ENCODE measurements around the gene LSAMP.

LSAMP gene

DNA sequence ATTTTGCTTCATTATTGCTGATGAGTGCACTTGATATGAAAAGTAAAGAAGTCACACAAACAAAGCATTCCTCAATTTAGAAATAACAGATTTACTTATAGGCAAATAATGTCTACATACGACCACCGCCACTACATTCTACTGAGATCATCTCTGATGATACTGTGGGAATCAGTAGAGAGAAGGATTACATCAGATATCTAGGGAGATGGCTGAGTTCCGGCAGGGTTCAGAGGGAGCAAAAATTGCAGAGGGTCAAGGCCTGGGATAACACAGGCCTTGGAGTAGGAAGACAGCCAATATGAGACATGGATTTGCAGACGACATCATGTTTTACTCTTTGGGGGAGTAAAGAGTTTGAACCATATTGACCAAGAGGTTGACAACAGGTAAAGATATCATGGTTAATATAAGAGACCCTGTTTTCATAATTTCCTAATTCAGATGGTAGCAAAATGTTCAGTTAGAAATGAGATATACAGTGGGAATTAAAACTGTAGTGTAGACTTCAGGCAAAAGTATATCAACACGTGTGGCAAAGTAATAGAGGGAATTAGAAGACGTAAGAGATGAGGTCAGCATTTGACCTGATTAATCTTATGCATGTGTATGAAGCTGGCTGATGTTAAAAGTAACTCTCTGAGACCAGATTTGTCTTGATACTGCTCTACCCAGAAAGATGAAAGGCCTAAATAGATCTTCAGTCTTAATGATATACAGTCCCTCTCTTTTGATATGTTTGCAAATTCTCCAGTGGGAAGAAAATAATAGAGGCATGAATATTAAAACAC, 15.6 kb downstream of the LSAMP start:
- no peak for DNase-seq

DNA sequence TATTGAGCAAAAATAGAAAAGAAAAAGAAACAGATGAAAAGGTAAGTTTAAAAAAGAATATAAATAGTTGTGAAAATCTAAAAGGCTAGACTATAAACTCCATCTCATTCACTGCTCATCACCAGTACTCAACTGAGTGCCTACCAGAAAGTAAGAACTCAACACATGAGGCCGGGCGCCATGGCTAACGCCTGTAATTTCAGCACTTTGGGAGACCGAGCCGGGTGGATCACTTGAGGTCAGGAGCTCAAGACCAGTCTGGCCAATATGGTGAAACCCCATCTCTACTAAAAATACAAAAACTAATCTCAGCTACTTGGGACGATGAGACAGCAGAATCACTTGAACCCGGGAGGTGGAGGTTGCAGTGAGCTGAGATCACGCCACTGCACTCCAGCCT, 19.3 kb downstream of the LSAMP start:
- no peak for DNase-seq

DNA sequence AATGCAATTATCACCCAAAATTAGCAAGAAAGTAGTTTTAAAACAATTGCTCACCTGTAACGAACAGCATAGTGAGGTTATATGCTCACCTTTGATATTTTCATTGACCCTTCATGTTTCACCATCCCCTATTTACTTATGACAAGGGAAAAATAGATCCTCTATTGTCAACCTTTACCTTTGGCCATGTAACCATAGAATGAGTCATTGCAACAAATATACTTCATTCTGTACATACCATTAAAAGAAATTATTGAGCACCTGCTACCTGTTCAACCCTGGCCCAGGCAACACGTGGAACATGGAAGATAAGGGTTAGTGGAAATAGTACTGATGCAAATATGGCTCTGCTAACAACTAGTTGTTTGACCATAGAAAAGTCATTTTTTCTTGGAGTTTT, 20.2 kb downstream of the LSAMP start:
- DNase-seq = no peak

DNA sequence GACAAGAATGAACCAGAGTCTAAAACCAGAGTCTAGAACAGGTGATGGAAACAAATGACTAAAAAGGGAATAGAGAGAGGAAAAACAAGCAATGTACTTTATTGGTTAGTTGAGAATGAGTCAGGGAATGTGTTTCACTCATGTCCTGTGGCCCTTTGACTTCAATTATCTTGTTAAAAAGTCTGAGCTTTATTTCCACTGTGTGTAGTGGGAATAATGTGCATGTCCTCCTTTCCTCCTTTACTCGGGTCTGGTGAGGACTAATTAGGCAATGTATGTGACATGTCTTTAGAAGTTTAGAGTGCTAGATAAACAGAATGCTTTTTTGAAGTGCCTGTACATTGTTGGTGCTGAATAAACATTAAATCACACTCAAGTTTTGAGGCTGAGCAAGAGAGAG, 21.3 kb downstream of the LSAMP start:
- no peak for DNase-seq

DNA sequence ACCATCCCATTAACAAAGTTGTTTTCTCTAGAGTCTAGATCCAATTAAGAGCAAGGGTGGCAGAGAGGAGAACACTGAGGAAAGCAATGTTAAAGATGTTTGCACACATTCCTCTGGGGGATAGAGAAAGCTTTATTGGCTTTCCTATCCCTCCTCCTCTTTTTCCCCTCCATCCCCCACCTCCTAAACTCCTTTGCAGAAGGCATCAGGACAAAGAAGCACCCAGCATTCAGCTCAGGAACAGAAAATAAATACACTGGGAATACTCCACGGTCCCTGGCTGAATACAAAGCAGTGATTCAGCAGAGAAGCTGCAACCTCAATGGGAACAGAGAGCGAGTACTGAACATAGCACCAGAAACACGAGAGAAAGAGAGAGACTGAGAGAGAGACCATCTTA, 21.9 kb downstream of the LSAMP start:
- DNase-seq = no peak

DNA sequence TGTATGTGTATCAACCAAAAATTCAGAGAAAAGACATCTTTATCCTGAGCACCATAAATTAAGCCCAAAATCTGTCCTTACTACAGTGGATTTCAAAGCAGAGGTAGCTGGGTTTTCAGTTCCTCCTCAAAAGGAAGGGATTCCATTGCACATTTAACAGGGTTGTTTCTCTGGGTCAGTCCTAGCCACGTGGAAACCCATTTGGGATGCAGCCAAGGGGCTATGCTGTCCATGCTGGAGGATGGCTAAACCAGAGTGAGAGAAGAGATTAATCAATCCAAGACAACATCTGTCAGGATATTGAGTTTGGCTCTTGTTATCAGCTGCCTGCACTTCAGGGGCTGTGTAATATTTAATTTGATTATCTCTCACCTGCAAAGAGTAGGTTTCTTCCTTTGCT, 28.1 kb downstream of the LSAMP start:
- DNase-seq = no peak

DNA sequence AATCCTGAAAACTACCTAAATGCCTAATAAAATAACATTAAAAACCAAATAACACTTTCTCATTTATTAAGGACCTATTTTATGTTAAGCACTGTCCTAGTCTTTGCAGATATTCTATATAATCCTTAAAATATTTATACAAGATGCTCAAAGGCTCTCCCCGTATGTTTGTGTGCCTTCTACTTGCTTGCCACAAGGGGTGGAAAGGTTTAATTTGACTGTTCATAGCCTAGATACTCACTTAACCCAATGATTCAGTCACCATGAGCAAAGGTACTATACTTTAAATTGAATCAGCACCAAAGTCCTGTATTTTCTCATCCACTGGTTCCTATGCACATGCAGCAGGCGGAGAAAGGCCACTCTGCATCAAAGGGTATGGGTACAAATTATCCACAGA, 32.0 kb downstream of the LSAMP start:
- DNase-seq = no peak

DNA sequence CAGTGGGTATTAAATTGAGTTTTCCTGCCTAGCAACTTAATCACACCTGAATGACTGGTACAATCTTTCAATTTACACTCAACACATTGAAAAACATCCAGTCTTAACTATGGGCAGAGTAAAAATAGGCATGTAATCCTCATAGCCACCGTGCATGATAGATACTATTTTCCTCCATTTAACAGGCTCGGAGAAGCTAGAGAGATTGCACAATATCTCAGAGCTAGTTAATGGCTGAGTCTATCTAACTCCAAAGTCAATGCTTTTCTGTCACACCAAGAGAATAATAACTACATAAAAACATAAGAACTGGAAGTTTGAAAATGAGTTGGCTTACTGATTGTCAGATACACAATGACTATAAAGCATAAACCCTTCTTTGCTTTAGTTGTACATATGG, 36.8 kb downstream of the LSAMP start:
- DNase-seq = no peak

DNA sequence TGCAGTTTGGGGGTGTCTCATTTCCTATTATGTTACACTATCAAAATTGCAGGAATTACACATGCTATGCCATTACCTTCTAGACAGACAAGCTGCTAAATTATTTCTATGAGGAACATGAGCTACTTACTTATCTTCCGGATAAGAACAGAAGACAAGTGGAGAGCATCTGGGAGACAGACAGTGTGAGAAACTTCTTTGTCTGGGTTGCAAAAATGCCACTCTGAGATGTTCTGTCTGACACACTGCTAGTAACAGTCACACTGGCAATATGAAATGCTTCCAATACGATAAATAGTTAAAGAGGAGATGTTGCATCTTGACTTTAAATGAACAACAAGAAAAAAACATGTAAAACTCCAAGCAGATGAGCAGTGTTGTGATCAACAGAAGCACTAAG, 40.1 kb downstream of the LSAMP start:
- DNase-seq = no peak

DNA sequence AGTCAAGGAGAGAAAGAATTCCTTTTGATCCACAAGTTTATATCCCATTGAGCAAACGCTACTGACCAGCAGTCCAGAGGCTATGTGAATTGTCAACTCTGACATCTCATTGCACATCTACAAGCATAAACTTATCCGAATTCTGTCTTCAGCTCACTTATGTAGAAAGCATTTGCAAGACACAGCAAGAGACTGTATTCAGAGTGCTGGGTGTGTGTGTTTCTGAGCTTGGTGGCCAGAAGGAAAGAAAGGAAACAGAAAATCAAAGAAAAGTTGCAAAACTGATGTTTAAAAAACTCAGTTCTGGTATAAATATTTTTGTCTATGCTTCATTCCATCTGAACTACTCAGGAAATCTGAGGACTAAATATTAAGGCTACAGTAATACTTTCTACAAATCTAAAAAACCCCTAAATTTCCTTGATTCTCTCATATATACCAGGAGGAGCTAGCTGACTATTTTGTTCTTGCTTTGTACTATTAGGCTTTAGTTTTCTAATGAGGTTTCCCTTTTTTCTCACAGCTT, 45.5 kb downstream of the LSAMP start:
- no peak for DNase-seq

DNA sequence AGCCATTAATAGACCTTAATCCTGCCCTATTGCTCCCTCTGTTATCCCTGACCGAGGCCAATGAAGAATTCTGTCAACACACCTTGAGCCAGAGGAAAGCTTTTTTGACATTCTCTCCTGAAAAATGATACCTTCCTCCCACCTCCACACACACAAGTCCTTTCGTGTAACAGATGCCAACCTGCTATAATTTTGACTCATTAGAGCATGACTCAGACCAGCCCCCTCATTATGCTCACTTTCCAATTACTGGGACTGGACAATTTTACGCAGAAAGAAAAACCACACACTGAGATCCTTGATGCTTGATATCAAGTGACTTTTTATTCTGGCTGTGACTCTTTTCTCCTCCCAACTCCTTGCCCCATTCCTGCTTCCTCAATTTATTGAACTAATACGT, 50.9 kb downstream of the LSAMP start:
- DNase-seq = no peak

DNA sequence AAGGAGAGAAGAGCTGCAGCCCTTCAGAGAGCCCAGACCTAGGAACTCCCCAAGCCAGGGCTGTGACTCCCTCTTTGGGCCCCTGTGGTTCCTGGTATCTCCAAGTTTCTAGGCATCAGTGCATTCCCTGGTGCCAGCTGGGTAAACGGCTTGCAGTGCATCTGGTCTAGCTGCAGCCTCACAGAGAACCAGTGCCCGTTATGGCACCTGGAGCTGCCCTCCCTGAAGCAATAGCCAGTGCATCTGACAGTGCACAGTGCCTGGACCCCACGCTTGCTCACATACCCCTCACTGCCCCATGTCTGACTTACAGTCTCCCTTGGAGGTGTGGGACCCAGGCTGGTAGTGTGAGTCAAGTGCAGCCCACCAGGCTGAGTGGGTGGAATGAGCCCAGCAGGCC, 52.1 kb downstream of the LSAMP start:
- no peak for DNase-seq

DNA sequence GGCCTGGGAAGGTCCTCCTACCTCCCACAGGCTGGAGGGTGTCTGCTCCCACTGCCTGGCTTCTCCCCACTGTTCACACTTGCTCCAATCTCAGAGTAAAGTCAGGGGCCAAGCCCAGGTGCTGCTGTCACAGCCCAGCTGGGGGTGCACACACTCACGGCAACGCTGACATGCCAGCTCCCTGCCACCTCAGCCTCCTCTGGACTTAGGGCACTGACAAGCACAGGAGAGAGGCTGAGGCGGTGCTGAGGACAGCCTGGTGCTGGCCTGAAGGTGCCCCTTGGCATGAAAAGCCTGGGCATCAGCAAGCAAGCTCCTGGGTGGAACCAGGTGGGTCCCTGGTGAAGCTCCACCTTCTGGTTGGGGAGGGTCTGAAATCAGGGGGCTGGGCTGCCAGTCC, 53.0 kb downstream of the LSAMP start:
- no peak for DNase-seq

DNA sequence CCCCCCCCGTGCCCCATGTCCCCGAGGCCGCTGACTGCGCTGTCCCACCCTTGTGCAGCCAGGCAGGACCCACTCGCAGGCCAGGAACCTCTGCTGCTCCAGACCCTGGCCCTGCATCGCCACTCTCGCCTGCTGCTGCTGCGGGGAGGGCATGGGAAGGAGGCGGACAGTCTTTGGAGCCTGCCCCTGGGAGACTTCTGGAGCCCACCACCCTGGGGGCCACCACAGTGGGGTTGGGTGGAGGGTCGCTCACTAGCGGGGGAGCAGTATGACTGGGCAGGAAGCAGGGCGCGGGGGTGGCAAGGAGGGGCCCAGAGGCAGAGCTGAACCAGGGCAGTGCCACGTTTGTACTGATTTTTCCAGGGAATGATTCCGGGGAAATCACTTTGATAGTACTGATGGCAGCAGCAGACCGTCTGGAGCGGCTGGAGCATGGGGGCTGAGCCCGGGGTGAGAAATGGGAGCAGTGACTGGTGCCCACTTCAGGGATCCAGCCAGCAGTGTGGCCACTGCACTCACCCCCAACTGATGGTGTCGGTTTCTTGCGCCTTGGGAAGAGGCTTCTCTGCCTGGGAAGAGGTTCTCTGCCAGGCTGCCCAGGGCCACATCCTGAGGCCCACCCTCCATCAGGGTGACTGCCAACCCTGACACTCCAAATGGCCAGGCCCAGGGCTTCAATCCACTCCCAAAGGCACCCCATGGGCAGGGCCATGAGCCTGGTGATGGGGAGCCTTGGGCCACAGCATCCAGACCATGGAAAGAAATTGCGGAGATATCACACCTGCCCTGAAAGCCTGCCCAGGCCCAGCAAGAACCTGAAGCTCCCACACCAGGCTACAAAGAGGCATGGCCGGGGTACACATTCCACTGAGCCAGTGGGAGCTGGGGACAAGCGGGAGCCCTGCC, 53.7 kb downstream of the LSAMP start:
- no peak for DNase-seq

DNA sequence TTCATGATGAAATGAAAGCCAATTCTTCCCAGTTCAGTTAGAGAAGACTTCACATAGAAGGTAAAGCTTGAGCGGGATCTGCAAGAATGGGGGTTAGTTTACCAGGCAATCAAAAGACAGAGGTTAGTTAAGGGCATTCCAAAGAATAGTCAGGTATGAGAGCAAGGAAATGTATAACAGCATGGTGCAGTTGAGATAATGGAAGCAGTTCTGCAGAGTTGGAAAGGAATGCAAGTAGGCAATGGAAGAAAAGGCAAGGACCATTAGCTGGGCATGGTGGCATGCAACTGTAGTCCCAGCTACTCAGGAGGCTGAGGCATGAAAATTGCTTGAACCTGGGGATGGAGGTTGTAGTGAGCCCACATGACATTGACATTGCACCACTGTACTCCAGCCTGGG, 55.0 kb downstream of the LSAMP start:
- no peak for DNase-seq

DNA sequence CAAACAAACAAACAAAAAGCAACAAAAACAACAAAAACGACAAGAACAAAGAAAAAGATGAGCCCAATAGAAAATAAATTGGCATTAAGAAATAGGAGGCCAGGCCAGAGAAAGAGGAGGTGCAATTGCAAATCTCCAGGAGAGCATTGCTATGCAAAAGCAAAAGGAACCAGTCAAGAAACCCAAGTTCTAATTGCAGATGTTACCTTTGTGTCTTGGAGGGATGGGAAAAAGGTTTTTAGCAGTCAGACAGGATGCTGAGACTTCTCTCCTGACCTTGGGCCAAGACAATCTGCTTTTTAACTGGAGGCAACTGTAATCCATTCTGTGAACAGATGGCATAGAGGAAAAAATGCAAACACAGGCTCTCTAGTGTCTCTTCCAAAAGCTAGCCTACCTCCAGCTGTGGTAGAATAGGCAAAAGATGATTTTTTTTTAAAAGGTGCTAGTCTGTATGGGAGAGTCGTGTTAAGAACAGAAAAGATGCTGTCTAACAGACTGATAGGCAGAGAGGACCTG, 56.4 kb downstream of the LSAMP start:
- DNase-seq = no peak

DNA sequence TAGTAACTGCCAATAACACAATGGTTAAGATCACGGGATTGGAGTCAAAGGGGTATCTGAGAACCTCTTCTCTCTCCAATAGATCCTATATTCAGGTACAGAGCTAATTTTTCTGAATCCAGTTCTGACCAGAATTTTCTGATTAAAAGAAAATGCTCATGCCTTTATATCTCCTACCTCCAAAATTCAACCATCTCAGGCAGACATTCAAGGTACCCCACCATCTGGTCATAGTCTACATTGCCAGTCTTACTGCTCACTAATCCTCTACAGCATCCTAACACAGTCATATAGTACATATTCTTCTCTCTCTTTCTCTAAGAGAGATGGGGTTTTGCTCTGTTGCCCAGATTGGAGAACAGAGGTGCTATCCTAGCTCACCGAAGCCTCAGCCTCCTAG, 59.1 kb downstream of the LSAMP start:
- no peak for DNase-seq

DNA sequence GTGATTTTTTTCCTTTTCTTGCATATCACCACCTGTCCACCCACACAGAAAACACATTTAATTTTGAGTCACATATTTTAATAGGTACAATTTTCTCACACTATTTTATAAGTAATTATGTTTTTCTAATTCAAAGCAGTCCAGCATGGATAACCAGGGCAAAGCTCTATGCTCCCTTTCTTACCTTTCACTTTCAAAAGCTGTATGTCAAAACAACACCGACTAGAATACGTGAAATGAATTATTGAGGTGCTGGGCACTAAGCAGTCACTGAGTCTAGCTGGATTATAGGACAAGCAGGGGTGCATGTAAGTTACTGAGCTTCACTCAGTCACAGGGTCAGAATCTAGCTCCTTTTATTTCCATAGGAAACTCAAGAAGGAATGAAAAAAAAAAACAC, 60.6 kb downstream of the LSAMP start:
- DNase-seq = no peak

DNA sequence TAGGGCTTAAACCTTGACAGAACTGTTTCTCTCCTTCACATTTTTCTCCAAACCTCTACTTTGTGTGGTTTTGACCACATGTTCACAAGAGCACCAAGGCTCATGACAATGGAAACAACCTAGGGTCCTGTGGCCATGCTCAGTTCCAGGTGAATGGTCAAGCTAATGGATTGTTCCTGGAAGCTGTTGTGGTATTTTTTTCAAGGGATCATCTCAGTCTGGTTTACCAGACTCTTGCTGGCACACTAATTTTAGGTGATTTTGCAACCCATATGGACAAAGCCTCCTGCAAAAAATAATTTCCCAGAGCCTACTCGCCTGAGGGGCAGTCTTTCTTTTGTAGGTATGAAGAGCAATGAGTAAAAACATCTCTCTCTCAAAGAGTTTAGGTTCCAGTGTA, 67.2 kb downstream of the LSAMP start:
- DNase-seq = no peak

DNA sequence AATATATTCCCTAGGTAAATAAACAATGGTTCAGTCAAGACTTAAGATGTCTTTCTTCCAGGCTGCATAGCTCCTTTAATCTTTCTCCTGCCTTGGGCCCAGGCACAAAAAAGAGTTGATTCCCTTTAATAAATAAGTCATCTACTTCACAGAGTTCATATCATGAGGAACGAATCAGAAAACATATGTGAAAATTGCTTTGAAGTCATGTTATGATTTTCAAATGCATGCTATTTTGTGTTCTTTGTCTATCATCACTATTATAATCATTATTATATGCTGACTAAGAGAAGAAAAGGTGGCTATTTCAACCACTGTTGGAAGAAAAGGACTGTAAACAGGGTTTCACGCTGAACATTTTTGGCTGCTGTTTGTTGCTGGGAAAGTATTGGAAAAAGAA, 70.4 kb downstream of the LSAMP start:
- DNase-seq = no peak

DNA sequence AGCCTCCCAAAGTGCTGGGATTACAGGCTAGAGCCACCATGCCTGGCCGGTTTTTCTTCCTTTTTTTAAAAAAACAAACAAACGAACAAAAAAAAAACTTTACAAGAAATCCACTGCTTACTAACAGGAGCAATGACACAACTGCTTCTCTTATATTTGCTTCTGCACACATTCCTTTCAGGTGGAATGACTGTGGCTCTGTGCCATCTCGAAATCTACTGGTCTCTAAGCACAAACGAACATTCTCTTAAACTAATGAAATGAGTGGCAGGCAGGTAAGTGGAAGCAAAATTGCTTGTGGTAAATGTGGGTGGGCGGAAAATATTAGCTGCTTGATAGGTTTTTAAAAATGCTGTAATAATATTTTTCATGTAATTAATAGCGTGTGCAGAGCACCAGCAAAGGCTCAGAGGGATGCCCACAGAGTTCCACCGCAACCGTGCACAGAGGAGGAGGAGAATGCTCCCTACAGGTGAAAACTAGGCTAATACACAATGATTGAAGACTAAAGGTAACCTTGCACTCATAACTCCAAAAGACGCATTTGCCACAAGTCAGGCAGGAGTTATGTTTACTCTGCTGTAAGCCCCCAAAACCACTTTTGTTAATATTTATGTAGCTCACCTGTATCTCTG, 77.4 kb downstream of the LSAMP start:
- no peak for DNase-seq

DNA sequence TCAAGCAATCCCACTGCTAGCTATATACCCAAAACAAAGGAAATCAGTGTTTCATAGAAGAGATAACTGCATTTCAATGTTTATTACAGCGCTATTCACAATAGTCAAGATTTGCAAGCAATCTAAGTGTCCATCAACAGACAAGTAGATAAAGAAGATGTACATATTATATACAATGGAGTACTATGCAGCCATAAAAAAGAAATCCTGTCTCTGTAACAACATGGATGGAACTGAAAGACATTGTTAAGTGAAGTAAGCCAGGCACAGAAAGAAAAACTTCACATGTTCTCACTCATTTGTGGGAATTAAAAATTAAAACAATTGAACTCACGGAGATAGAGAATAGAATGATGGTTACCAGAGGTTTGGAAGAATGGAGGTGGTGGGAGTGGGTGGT, 89.2 kb downstream of the LSAMP start:
- no peak for DNase-seq

DNA sequence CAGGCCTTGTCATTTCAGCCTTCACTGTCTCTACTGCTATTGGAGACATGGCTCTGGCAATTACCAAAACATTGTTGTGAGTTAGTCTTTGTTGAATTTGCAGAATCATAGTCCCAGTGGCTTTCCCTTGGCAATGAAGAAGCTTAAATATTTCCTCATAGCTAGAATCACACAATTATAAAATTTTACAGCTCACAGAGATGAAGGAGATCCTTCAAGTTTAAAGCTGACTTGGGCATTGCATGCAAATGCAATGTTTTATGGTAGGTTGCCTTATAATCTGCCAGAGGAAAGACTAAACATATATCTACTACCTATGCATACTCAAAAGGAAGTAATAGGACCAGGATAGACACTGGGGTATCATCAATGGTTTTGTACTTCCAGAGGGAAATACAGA, 90.9 kb downstream of the LSAMP start:
- DNase-seq = no peak

Measured in NCI-H510A (cell line).